H9 (cell line): Measurements from ENCODE around the gene MREG. TPM values are rescaled to one million over a fixed set of nuclear protein-coding genes. Genes with fewer than 3 reads are reported as not detected.

Experiments used
- DNase-seq: peaks from one replicate; pipeline ENCODE4 v3.0.0-alpha.2; 2017
- H2AFZ ChIP-seq: one replicate; pipeline ENCODE4 v1.6.1; 2013; ENCODE audit warnings: mild to moderate bottlenecking, low read length, control low read depth, moderate library complexity
- H2AK5ac ChIP-seq: 2 replicates; pipeline ENCODE4 v1.6.1; 2013; ENCODE audit warnings: low read length, control low read depth, mixed read lengths; ENCODE audit not compliant: insufficient read length
- H2BK120ac ChIP-seq: one replicate; pipeline ENCODE4 v1.6.1; 2013; ENCODE audit warnings: low read depth, mild to moderate bottlenecking, low read length, control low read depth, inconsistent platforms; ENCODE audit not compliant: poor library complexity, severe bottlenecking
- H2BK12ac ChIP-seq: 2 replicates; pipeline ENCODE4 v1.6.1; 2013; ENCODE audit warnings: low read length, control low read depth, mixed read lengths, low read depth; ENCODE audit not compliant: insufficient read length
- H2BK15ac ChIP-seq: 2 replicates; pipeline ENCODE4 v1.6.1; 2013; ENCODE audit warnings: low read depth, low read length, control low read depth
- H2BK20ac ChIP-seq: one replicate; pipeline ENCODE4 v1.6.1; 2013; ENCODE audit warnings: low read depth, mild to moderate bottlenecking, low read length, control low read depth, inconsistent platforms; ENCODE audit not compliant: poor library complexity, severe bottlenecking
- H2BK5ac ChIP-seq: 2 replicates; pipeline ENCODE4 v1.6.1; 2013; ENCODE audit warnings: low read length, control low read depth, mixed read lengths; ENCODE audit not compliant: insufficient read length
- H3K14ac ChIP-seq: 2 replicates; pipeline ENCODE4 v1.6.1; 2013; ENCODE audit warnings: low read length, control low read depth; ENCODE audit not compliant: insufficient read depth
- H3K18ac ChIP-seq: 2 replicates; pipeline ENCODE4 v1.6.1; 2013; ENCODE audit warnings: low read depth, mild to moderate bottlenecking, mixed read lengths, low read length, control low read depth; ENCODE audit not compliant: insufficient read length
- H3K23ac ChIP-seq: 2 replicates; pipeline ENCODE4 v1.6.1; 2013; ENCODE audit warnings: low read length, control low read depth, mixed read lengths, low read depth; ENCODE audit not compliant: insufficient read length
- H3K23me2 ChIP-seq: 2 replicates; pipeline ENCODE4 v1.6.1; 2013; ENCODE audit warnings: low read depth, mild to moderate bottlenecking, mixed read lengths, low read length, control low read depth; ENCODE audit not compliant: insufficient read length, poor library complexity, severe bottlenecking
- H3K27ac ChIP-seq: 2 replicates; pipeline ENCODE4 v1.5.1; 2013; ENCODE audit warnings: low read length, control low read depth, mixed read lengths, low read depth; ENCODE audit not compliant: insufficient read length
- H3K27me3 ChIP-seq: 2 replicates; pipeline ENCODE4 v1.6.1; 2013; ENCODE audit warnings: low read length, control low read depth, inconsistent platforms; ENCODE audit not compliant: insufficient read depth
- H3K4ac ChIP-seq: 2 replicates; pipeline ENCODE4 v1.6.1; 2013; ENCODE audit warnings: low read depth, mild to moderate bottlenecking, control low read depth, inconsistent platforms, low read length, moderate library complexity
- H3K4me1 ChIP-seq: 2 replicates; pipeline ENCODE4 v1.6.1; 2013; ENCODE audit warnings: low read length, control low read depth, inconsistent platforms; ENCODE audit not compliant: insufficient read depth
- H3K4me2 ChIP-seq: 2 replicates; pipeline ENCODE4 v1.6.1; 2013; ENCODE audit warnings: low read length, control low read depth, mixed read lengths; ENCODE audit not compliant: insufficient read length, insufficient read depth
- H3K56ac ChIP-seq: 2 replicates; pipeline ENCODE4 v1.6.1; 2013; ENCODE audit warnings: low read depth, mild to moderate bottlenecking, mixed read lengths, low read length, control low read depth; ENCODE audit not compliant: insufficient read length
- H3K79me1 ChIP-seq: 2 replicates; pipeline ENCODE4 v1.6.1; 2013; ENCODE audit warnings: low read depth, mild to moderate bottlenecking, moderate library complexity, low read length, control low read depth, inconsistent platforms; ENCODE audit not compliant: insufficient read depth, poor library complexity, severe bottlenecking
- H3K79me2 ChIP-seq: 2 replicates; pipeline ENCODE4 v1.6.1; 2013; ENCODE audit warnings: low read length, control low read depth, inconsistent platforms; ENCODE audit not compliant: insufficient read depth
- H3K9ac ChIP-seq: 2 replicates; pipeline ENCODE4 v1.6.1; 2013; ENCODE audit warnings: low read length, control low read depth, mixed read lengths; ENCODE audit not compliant: insufficient read length; ENCODE audit errors: extremely low read depth
- H3K9me3 ChIP-seq: one replicate; pipeline ENCODE4 v1.6.1; 2013; ENCODE audit warnings: low read depth, low read length, inconsistent platforms; ENCODE audit not compliant: control insufficient read depth
- H3T11ph ChIP-seq: one replicate; pipeline ENCODE4 v1.6.1; 2013; ENCODE audit warnings: mild to moderate bottlenecking, low read length, control low read depth, inconsistent platforms
- H4K20me1 ChIP-seq: one replicate; pipeline ENCODE4 v1.6.1; 2013; ENCODE audit not compliant: control insufficient read depth, insufficient read length, insufficient read depth
- H4K5ac ChIP-seq: 2 replicates; pipeline ENCODE4 v1.6.1; 2013; ENCODE audit warnings: low read depth, mild to moderate bottlenecking, mixed read lengths, low read length, control low read depth; ENCODE audit not compliant: insufficient read length
- H4K8ac ChIP-seq: replicated peaks from 2 replicates; pipeline ENCODE4 v1.6.1; 2013; ENCODE audit warnings: low read length, control low read depth, mixed read lengths, low read depth; ENCODE audit not compliant: insufficient read length
- H4K91ac ChIP-seq: 2 replicates; pipeline ENCODE4 v1.6.1; 2013; ENCODE audit warnings: low read depth, mild to moderate bottlenecking, moderate library complexity, mixed read lengths, low read length, control low read depth; ENCODE audit not compliant: insufficient read length
- H3K27ac Mint-ChIP-seq, 3 experiments: 2 replicates in 2 of 3; 3 replicates in 1 of 3; pipeline ENCODE4 v1.8.0; 2020 to 2021; ENCODE audit warnings: mixed read lengths in 3 of 3, mild to moderate bottlenecking in 1 of 3, moderate library complexity in 1 of 3
- H3K27me3 Mint-ChIP-seq: 2 replicates; pipeline ENCODE4 v1.8.0; 2021; ENCODE audit warnings: low read depth, mild to moderate bottlenecking, moderate library complexity, mixed read lengths
- H3K36me3 Mint-ChIP-seq, 3 experiments: 2 replicates in 2 of 3; 3 replicates in 1 of 3; pipeline ENCODE4 v1.8.0; 2020 to 2021; ENCODE audit warnings: low read depth in 3 of 3, mixed read lengths in 3 of 3; ENCODE audit not compliant: insufficient read depth in 1 of 3
- H3K4me1 Mint-ChIP-seq, 2 experiments: 2 replicates each; pipeline ENCODE4 v1.8.0; 2020; ENCODE audit warnings: mixed read lengths in 2 of 2
- H3K4me3 Mint-ChIP-seq, 2 experiments: 2 replicates in 1 of 2; 3 replicates in 1 of 2; pipeline ENCODE4 v1.8.0; 2020 to 2021; ENCODE audit warnings: mild to moderate bottlenecking in 2 of 2, mixed read lengths in 2 of 2, moderate library complexity in 1 of 2
- H3K9me3 Mint-ChIP-seq, 2 experiments: 2 replicates in 1 of 2; 3 replicates in 1 of 2; pipeline ENCODE4 v1.8.0; 2020; ENCODE audit warnings: mild to moderate bottlenecking in 2 of 2, mixed read lengths in 2 of 2, moderate library complexity in 1 of 2
- total RNA-seq: library from RNA; stranded (reverse); gene quantifications from 2 replicates; pipeline ENCODE4 v1.2.1, GENCODE V29; 2021
- TF ChIP-seq, protein P1 (sequence below): fragments of 200-600 bp; sonication (generic); conservative IDR thresholded peaks from 3 replicates; pipeline ENCODE4 v1.8.0; 2021; ENCODE audit warnings: antibody characterized with exemption, mild to moderate bottlenecking

MREG gene
- total RNA-seq, 1 experiment from 2014 or later = 21.8 TPM

DNA sequence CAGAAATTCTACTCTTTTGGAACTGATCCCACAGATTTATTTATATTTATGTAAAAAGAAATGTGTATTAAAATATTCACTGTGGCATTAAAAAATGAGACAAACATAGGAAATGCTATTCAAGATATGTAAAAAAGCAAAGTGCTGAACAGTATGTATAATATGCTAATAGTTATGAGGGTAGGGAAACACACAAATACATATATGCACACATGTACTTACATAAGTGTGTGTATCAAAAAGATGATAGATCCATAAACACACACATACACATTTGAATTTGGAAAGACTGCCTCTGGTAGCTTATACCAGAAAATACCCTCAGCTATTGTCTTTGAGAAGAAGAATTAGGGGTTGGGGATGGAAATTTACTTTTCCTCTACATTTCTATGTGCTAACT is 103.2 kb downstream of the MREG start:
- Mint-ChIP-seq H3K4me1 (no peaks in the 10 kb centered on the region), H3K4me3 (no peak overlapping the region), H3K27me3 (no peaks in the 10 kb centered on the region), H3K36me3 (no peaks in the 10 kb centered on the region), H3K9me3 (peaks cover 0 to 2% of the 10 kb centered on the region in 2 experiments; a peak in 1 of 5 replicates), H3K27ac (no peak overlapping the region)
- DNase-seq = no peak
- Histone ChIP-seq H3K4ac (no peak overlapping the region), H3K23ac (no peak overlapping the region), H3K18ac (no peak overlapping the region), H4K91ac (no peak overlapping the region), H3K14ac (no peak overlapping the region), H3K23me2 (no peaks in the 10 kb centered on the region), H4K5ac (no peak overlapping the region), H3K79me2 (no peaks in the 10 kb centered on the region), H2AFZ (no peak overlapping the region), H2BK15ac (no peak overlapping the region), H3K4me2 (no peak overlapping the region), H4K8ac (no peak overlapping the region), H3K9ac (no peak overlapping the region), H3K56ac (no peak overlapping the region), H3K27me3 (no peaks in the 10 kb centered on the region), H3K9me3 (no peaks in the 10 kb centered on the region), H2BK5ac (no peak overlapping the region), H2BK120ac (no peak overlapping the region), H3K27ac (no peak overlapping the region), H3T11ph (no peak overlapping the region), H2BK12ac (no peak overlapping the region), H2AK5ac (no peak overlapping the region), H2BK20ac (no peak overlapping the region), H3K4me1 (no peaks in the 10 kb centered on the region), H3K79me1 (no peaks in the 10 kb centered on the region), H4K20me1 (no peaks in the 10 kb centered on the region)
- TF ChIP-seq, protein P1, sequence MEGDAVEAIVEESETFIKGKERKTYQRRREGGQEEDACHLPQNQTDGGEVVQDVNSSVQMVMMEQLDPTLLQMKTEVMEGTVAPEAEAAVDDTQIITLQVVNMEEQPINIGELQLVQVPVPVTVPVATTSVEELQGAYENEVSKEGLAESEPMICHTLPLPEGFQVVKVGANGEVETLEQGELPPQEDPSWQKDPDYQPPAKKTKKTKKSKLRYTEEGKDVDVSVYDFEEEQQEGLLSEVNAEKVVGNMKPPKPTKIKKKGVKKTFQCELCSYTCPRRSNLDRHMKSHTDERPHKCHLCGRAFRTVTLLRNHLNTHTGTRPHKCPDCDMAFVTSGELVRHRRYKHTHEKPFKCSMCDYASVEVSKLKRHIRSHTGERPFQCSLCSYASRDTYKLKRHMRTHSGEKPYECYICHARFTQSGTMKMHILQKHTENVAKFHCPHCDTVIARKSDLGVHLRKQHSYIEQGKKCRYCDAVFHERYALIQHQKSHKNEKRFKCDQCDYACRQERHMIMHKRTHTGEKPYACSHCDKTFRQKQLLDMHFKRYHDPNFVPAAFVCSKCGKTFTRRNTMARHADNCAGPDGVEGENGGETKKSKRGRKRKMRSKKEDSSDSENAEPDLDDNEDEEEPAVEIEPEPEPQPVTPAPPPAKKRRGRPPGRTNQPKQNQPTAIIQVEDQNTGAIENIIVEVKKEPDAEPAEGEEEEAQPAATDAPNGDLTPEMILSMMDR = no peak
